K562 (cell line): ENCODE results near the gene CREB3L1. TPM values are rescaled to one million over a fixed set of nuclear protein-coding genes. Genes with fewer than 3 reads are reported as not detected.

ENCODE experiments used
- CCNT2 ChIP-seq: IDR thresholded peaks from 2 replicates; pipeline ENCODE4 v1.6.1; 2011; ENCODE audit warnings: borderline replicate concordance, low read depth, mild to moderate bottlenecking, moderate library complexity, mixed read lengths, low read length; ENCODE audit not compliant: insufficient read length; ENCODE audit errors: extremely low read depth
- FOXK1 ChIP-seq: sonication (generic); formaldehyde crosslinking; IDR thresholded peaks from 2 replicates; pipeline ENCODE4 v1.8.0; 2022; ENCODE audit warnings: missing genetic modification reagents, mild to moderate bottlenecking, borderline replicate concordance
- HNRNPK ChIP-seq: fragments of 200-400 bp; formaldehyde crosslinking; IDR thresholded peaks from one replicate; pipeline ENCODE4 v1.6.1; 2018; ENCODE audit warnings: mild to moderate bottlenecking, low read depth, low read length; ENCODE audit not compliant: poor library complexity, severe bottlenecking
- KAT2B ChIP-seq: IDR thresholded peaks from one replicate; pipeline ENCODE4 v1.6.1; 2012; ENCODE audit warnings: low read depth, mild to moderate bottlenecking, control low read depth, inconsistent platforms, low read length, moderate library complexity
- NR2C1 ChIP-seq, 2 experiments: fragments of 450-650 bp; IDR thresholded peaks; 2 replicates each; pipeline ENCODE4 v1.6.1; 2017; ENCODE audit warnings: mild to moderate bottlenecking in 2 of 2, antibody characterized with exemption in 1 of 2, inconsistent platforms in 1 of 2, missing compliant biosample characterization in 1 of 2, missing genetic modification characterization in 1 of 2
- POLR2AphosphoS5 ChIP-seq: IDR thresholded peaks from 2 replicates; pipeline ENCODE4 v1.6.1; 2011; ENCODE audit warnings: mild to moderate bottlenecking, low read depth, low read length, moderate library complexity; ENCODE audit not compliant: control insufficient read depth, insufficient read depth
- POLR2G ChIP-seq: fragments of 200-400 bp; formaldehyde crosslinking; IDR thresholded peaks from 2 replicates; pipeline ENCODE4 v1.6.1; 2017; ENCODE audit warnings: low read depth, mild to moderate bottlenecking, antibody characterized with exemption, low read length, moderate library complexity
- RBM39 ChIP-seq: fragments of 200-400 bp; formaldehyde crosslinking; optimal IDR thresholded peaks from 2 replicates; pipeline ENCODE3; 2018; ENCODE audit warnings: low read depth, low read length
- RUNX1 ChIP-seq: sonication (generic); IDR thresholded peaks from 2 replicates; pipeline ENCODE4 v1.6.1; 2016; ENCODE audit warnings: antibody characterized with exemption, low read depth
- SREBF2 ChIP-seq: sonication (generic); formaldehyde crosslinking; IDR thresholded peaks from 2 replicates; pipeline ENCODE4 v1.4.0; 2020; ENCODE audit warnings: mild to moderate bottlenecking, missing genetic modification reagents
- TCFL5 ChIP-seq: fragments of 250-450 bp; sonication (Bioruptor Pico); conservative IDR thresholded peaks from 2 replicates; pipeline ENCODE4 v1.6.1; 2021; ENCODE audit warnings: mild to moderate bottlenecking, moderate library complexity, matching md5 sums
- XRCC4 ChIP-seq: IDR thresholded peaks from one replicate; pipeline ENCODE4 v1.6.1; 2011; ENCODE audit not compliant: insufficient read depth, insufficient read length; ENCODE audit errors: extremely low read depth
- ZNF384 ChIP-seq: IDR thresholded peaks from 2 replicates; pipeline ENCODE4 v1.6.1; 2012; ENCODE audit warnings: low read depth, low read length, improper control_type of control experiment
- ZNF707 ChIP-seq: fragments of 250-450 bp; sonication (Bioruptor Pico); conservative IDR thresholded peaks from 2 replicates; pipeline ENCODE4 v1.8.0; 2022; ENCODE audit warnings: inconsistent platforms, mild to moderate bottlenecking, moderate library complexity
- polyA plus RNA-seq, 8 experiments: library from polyadenylated mRNA; depleted of rRNA in 4 of 8; stranded (reverse) in 5 of 8; unstranded in 3 of 8; fragments of >200 nt; fragmentation: Nextera tagmentation in 2 of 8; fragmentation: Illumina TruSeq in 1 of 8; extraction: Ambion mirVana in 2 of 8; extraction: Trizol in 1 of 8; gene quantifications; 2 replicates each; pipeline versions ENCODE4 v1.2.1 to v1.2.3, GENCODE V29; 2011 to 2014; ENCODE audit warnings: inconsistent platforms in 1 of 8, missing spikeins in 1 of 8
- total RNA-seq, 7 experiments: library from RNA; depleted of rRNA in 6 of 7; stranded (reverse); fragments of >200 nt in 6 of 7; fragmentation: Illumina TruSeq in 2 of 7; extraction: Trizol in 2 of 7; gene quantifications; 2 replicates each; pipeline versions ENCODE4 v1.2.1 to v1.2.3, GENCODE V29; 2011 to 2021; ENCODE audit warnings: low replicate concordance in 1 of 7
- TF ChIP-seq, protein P1 (sequence below): fragments of 450-650 bp; IDR thresholded peaks from 2 replicates; pipeline ENCODE4 v1.6.1; 2018; ENCODE audit warnings: mild to moderate bottlenecking, low read depth; ENCODE audit not compliant: partially characterized antibody
- TF ChIP-seq, protein P2 (sequence below): fragments of 250-450 bp; sonication (Bioruptor Pico); IDR thresholded peaks from 2 replicates; pipeline ENCODE4 v1.8.0; 2021; ENCODE audit warnings: mild to moderate bottlenecking, moderate library complexity
- TF ChIP-seq, protein P3 (sequence below): fragments of 450-650 bp; IDR thresholded peaks from 2 replicates; pipeline ENCODE4 v1.6.1; 2016; ENCODE audit warnings: antibody characterized with exemption
- TF ChIP-seq, protein P4 (sequence below): fragments of 200-800 bp; sonication (Bioruptor generic); IDR thresholded peaks from 2 replicates; pipeline ENCODE4 v1.6.1; 2017; ENCODE audit warnings: missing genetic modification characterization, missing compliant biosample characterization

CREB3L1 gene
- total and polyA plus RNA-seq, 9 of the 15 experiments (the other 6 are each of a cell fraction or from before 2014, with no cell fraction given): 1.2 to 27.6 (median 3.7) TPM

DNA sequence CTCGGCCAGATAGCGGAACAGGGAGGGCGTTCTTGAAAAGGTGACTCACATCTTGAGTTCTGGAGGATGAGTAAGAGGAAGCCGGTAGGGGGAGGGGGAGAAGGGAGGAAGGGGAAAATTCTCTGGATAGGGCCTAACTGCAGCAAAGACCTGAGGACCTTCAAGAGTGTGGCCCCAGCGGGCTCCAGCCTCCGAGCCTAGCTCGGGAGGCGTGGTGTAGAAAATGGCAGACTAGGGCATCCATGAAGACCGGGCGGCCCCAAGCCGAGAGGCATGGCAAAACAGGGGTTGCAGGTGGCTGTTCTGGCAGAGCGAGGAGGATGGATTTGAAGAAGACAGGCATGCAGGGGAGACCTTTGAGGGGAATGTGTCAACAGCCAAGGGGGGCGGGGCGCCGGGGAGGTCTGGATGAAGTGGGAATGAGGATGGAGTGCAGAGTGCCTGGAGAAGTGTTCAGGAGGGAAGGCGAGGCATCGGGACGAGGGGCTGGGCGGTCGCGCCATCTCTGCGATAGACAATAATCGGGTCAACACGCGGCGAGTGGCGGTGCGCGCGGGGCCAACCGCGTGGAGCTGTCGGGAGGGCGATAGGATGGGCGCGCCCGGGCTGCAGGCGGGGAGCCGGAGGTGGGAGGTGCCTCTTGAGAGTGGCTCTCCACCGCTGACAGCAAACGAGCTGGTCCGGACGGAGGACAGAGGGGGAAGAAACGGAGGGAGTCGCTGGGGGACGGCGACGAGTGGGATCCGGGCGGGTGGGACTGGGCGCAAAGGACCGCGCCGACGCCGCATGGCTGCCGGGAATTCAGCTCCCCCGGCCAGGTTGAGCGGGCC is 40.0 kb upstream of the CREB3L1 start (continued):
- TF ChIP-seq, protein P1, sequence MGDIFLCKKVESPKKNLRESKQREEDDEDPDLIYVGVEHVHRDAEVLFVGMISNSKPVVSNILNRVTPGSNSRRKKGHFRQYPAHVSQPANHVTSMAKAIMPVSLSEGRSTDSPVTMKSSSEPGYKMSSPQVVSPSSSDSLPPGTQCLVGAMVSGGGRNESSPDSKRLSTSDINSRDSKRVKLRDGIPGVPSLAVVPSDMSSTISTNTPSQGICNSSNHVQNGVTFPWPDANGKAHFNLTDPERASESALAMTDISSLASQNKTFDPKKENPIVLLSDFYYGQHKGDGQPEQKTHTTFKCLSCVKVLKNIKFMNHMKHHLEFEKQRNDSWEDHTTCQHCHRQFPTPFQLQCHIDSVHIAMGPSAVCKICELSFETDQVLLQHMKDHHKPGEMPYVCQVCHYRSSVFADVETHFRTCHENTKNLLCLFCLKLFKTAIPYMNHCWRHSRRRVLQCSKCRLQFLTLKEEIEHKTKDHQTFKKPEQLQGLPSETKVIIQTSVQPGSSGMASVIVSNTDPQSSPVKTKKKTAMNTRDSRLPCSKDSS: no peak
- no peak for TF ChIP-seq KAT2B
- TF ChIP-seq XRCC4: no peak
- TF ChIP-seq RBM39: no peak
- TF ChIP-seq, protein P2, sequence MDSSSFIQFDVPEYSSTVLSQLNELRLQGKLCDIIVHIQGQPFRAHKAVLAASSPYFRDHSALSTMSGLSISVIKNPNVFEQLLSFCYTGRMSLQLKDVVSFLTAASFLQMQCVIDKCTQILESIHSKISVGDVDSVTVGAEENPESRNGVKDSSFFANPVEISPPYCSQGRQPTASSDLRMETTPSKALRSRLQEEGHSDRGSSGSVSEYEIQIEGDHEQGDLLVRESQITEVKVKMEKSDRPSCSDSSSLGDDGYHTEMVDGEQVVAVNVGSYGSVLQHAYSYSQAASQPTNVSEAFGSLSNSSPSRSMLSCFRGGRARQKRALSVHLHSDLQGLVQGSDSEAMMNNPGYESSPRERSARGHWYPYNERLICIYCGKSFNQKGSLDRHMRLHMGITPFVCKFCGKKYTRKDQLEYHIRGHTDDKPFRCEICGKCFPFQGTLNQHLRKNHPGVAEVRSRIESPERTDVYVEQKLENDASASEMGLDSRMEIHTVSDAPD (CRISPR knock-in tag): no peak
- TF ChIP-seq CCNT2: peak; percentile 72
- no peak for TF ChIP-seq ZNF384
- no peak for TF ChIP-seq NR2C1 (IDR thresholded peaks at IDR 0.05)
- TF ChIP-seq NR2C1 (tag; IDR thresholded peaks at IDR 0.05): no peak
- peak; percentile 97 for TF ChIP-seq FOXK1
- no peak for TF ChIP-seq ZNF707
- TF ChIP-seq HNRNPK: no peak
- TF ChIP-seq SREBF2 (CRISPR knock-in tag): no peak
- TF ChIP-seq, protein P3, sequence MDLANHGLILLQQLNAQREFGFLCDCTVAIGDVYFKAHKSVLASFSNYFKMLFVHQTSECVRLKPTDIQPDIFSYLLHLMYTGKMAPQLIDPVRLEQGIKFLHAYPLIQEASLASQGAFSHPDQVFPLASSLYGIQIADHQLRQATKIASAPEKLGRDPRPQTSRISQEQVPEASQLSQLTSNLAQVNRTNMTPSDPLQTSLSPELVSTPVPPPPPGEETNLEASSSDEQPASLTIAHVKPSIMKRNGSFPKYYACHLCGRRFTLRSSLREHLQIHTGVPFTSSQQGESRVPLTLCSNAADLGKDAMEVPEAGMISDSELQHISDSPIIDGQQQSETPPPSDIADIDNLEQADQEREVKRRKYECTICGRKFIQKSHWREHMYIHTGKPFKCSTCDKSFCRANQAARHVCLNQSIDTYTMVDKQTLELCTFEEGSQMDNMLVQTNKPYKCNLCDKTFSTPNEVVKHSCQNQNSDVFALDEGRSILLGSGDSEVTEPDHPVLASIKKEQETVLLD: peak; percentile 73
- peak; percentile 39 for TF ChIP-seq POLR2AphosphoS5
- TF ChIP-seq POLR2G: peak; percentile 91
- TF ChIP-seq TCFL5: no peak
- TF ChIP-seq RUNX1: no peak
- TF ChIP-seq, protein P4, sequence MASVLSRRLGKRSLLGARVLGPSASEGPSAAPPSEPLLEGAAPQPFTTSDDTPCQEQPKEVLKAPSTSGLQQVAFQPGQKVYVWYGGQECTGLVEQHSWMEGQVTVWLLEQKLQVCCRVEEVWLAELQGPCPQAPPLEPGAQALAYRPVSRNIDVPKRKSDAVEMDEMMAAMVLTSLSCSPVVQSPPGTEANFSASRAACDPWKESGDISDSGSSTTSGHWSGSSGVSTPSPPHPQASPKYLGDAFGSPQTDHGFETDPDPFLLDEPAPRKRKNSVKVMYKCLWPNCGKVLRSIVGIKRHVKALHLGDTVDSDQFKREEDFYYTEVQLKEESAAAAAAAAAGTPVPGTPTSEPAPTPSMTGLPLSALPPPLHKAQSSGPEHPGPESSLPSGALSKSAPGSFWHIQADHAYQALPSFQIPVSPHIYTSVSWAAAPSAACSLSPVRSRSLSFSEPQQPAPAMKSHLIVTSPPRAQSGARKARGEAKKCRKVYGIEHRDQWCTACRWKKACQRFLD: peak; percentile 94
